ENCODE results near the gene FOXP4. TPM values are rescaled to one million over a fixed set of nuclear protein-coding genes. Genes with fewer than 3 reads are reported as not detected.

FOXP4 gene
- total RNA-seq, 3 donors from 2014 or later = 5.1 to 11.0 (median 5.6) TPM

GRCh38 chr6:41543087-41543486 is 3.1 kb upstream of the FOXP4 start:
- no peak overlapping the region for H3K4me3 ChIP-seq
- H3K27me3 ChIP-seq = no peaks in the 10 kb centered on the region
- TF ChIP-seq, protein P1, sequence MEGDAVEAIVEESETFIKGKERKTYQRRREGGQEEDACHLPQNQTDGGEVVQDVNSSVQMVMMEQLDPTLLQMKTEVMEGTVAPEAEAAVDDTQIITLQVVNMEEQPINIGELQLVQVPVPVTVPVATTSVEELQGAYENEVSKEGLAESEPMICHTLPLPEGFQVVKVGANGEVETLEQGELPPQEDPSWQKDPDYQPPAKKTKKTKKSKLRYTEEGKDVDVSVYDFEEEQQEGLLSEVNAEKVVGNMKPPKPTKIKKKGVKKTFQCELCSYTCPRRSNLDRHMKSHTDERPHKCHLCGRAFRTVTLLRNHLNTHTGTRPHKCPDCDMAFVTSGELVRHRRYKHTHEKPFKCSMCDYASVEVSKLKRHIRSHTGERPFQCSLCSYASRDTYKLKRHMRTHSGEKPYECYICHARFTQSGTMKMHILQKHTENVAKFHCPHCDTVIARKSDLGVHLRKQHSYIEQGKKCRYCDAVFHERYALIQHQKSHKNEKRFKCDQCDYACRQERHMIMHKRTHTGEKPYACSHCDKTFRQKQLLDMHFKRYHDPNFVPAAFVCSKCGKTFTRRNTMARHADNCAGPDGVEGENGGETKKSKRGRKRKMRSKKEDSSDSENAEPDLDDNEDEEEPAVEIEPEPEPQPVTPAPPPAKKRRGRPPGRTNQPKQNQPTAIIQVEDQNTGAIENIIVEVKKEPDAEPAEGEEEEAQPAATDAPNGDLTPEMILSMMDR (IDR thresholded peaks at IDR 0.05) = no peak
- TF ChIP-seq POLR2AphosphoS5 (IDR thresholded peaks at IDR 0.05) = no peak
- TF ChIP-seq POLR2A (IDR thresholded peaks at IDR 0.05) = no peak
- intact Hi-C loops (cut with DNase I; ENCODE audit: low total_unique reads) = no loop called here
- no peak for DNase-seq (ENCODE audit: low spot score in 2 of 2)
- H3K36me3 ChIP-seq = no peaks in the 10 kb centered on the region
- no peak overlapping the region for H3K27ac ChIP-seq
- H3K4me1 ChIP-seq = peaks cover 5 to 6% of the 10 kb centered on the region in 2 donors
- H3K9me3 ChIP-seq = no peaks in the 10 kb centered on the region

- intact Hi-C loops (cut with DNase I; ENCODE audit: low total_unique reads) = loop anchor here (5.0 kb wide), 1 partner anchor 377 kb away; the partner anchor contains the start of genes BYSL and MED20
- Histone ChIP-seq H3K9me3 (no peaks in the 10 kb centered on the region), H3K36me3 (no peaks in the 10 kb centered on the region), H3K27me3 (no peaks in the 10 kb centered on the region), H3K4me1 (peaks cover 5 to 6% of the 10 kb centered on the region in 2 donors), H3K27ac (peak overlapping the region in 1 of 2 donors; percentile 95), H3K4me3 (peak overlapping the region; percentile 81 to 100 (median 89))
- no peak for DNase-seq (ENCODE audit: low spot score in 2 of 2)
- no peak for TF ChIP-seq POLR2A (IDR thresholded peaks at IDR 0.05)
Observed at GRCh38 chr6:41545247-41545702, 906 bp upstream of the FOXP4 start.

- Histone ChIP-seq H3K4me3 (peak overlapping the region; percentile 81 to 100 (median 89)), H3K4me1 (peaks cover 5 to 6% of the 10 kb centered on the region in 2 donors), H3K9me3 (no peaks in the 10 kb centered on the region), H3K27ac (peak overlapping the region; percentile 82 to 95), H3K36me3 (no peaks in the 10 kb centered on the region), H3K27me3 (no peaks in the 10 kb centered on the region)
- TF ChIP-seq POLR2AphosphoS5 (IDR thresholded peaks at IDR 0.05) (no peak), POLR2A (IDR thresholded peaks at IDR 0.05) (no peak)
- TF ChIP-seq, protein P1 (IDR thresholded peaks at IDR 0.05) = no peak
- DNase-seq (ENCODE audit: low spot score in 2 of 2) = no peak
- intact Hi-C loops (cut with DNase I; ENCODE audit: low total_unique reads) = loop anchor here (1.0 to 5.0 kb wide), 2 partner anchors 40 to 376 kb away; partner anchors contain the start of genes BYSL and MED20
Observed at GRCh38 chr6:41546475-41546865, 289 bp downstream of the FOXP4 start.

DNA sequence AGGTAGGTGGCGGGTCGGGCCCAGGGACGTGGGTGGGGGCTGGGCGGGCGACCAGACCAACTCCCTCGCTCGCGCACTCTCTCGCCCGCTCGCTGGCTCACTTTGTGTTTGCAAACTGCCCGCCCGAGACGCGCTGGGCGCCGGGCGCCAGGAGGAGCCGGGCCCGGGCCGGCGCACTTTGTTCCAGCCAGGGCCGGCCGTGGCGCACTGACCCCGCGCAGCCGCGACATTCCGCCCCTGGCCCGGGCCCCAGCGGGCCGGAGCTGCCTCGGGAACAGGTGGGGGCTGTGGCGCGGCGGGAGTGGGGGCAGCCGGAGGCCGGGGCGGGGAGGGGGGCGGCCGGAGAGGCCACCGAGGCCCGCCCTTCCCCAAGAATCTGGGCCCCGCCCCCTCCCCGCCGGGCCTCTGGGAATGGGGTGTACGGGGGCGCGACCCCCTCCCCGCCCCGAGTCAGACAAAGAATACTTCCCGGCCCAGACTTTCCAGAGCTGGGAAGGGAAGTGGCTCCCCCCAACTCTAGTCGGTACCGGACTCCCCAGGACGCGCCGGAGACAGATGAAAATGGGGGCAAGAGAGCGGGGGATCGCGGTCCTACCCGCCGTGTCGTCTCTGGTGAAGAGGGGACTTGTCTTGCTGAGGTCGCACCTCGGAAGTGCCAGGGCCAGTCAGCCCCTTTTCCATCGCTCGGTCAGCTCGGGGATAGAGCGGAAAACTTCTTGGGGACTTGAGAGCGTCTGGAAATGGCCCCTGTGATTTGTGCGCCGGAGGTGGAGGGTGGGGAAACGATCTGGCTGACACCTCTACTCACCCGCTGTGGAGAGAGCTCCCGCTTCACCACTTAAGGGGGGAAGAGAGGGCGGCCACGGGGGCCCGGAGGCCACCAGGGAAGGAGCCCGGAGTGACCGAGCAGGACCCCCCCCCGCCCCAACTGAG is 951 bp downstream of the FOXP4 start:
- DNase-seq (ENCODE audit: low spot score in 2 of 2) = peak in 1 of 2 donors; percentile 27
- intact Hi-C loops (cut with DNase I; ENCODE audit: low total_unique reads) = loop anchor here (1.0 to 5.0 kb wide), 2 partner anchors 39 to 375 kb away; partner anchors contain the start of genes BYSL and MED20
- H3K27me3 ChIP-seq = no peaks in the 10 kb centered on the region
- H3K4me1 ChIP-seq = peaks cover 6 to 9% of the 10 kb centered on the region in 2 donors
- no peaks in the 10 kb centered on the region for H3K36me3 ChIP-seq
- H3K4me3 ChIP-seq = peak overlapping the region; percentile 81 to 100 (median 89)
- H3K9me3 ChIP-seq = no peaks in the 10 kb centered on the region
- TF ChIP-seq POLR2A (IDR thresholded peaks at IDR 0.05) (no peak), POLR2AphosphoS5 (IDR thresholded peaks at IDR 0.05) (peak in 1 of 3 donors; percentile 20)
- TF ChIP-seq, protein P1 (IDR thresholded peaks at IDR 0.05) = no peak
- peak overlapping the region; percentile 82 to 95 for H3K27ac ChIP-seq

GRCh38 chr6:41547799-41548097 is 1.6 kb downstream of the FOXP4 start:
- intact Hi-C loops (cut with DNase I; ENCODE audit: low total_unique reads) = loop anchor here (5.0 kb wide), 1 partner anchor 375 kb away; the partner anchor contains the start of genes BYSL and MED20
- Histone ChIP-seq H3K36me3 (no peaks in the 10 kb centered on the region), H3K27me3 (no peaks in the 10 kb centered on the region), H3K4me3 (peak overlapping the region; percentile 81 to 100 (median 89)), H3K4me1 (peaks cover 6 to 9% of the 10 kb centered on the region in 2 donors), H3K27ac (peak overlapping the region; percentile 82 to 95), H3K9me3 (no peaks in the 10 kb centered on the region)
- no peak for TF ChIP-seq POLR2AphosphoS5 (IDR thresholded peaks at IDR 0.05)
- TF ChIP-seq POLR2A (IDR thresholded peaks at IDR 0.05) = no peak
- TF ChIP-seq, protein P1 (IDR thresholded peaks at IDR 0.05) = no peak
- DNase-seq (ENCODE audit: low spot score in 2 of 2) = no peak

Measured in breast epithelium (tissue), 4 donors.